ENCODE results near the gene PDE4DIP. TPM values are rescaled to one million over a fixed set of nuclear protein-coding genes. Genes with fewer than 3 reads are reported as not detected.
"Not testable (repeated sequence)": the region's sequence is repeated elsewhere in the genome, so short reads cannot be mapped to it uniquely, and the experiment has no call there.

PDE4DIP gene
- total and polyA plus RNA-seq, 3 experiments from 2014 or later, result 18.1 to 30.4 (median 29.1) TPM

GRCh38 chr1:148841262-148841661 lies 3.0 kb upstream of the PDE4DIP start:
- DNase-seq; H3K36me3 Mint-ChIP-seq; H3K27me3 Mint-ChIP-seq; H3K4me1 ChIP-seq (ENCODE audit: insufficient read depth, low read length); H3K27ac Mint-ChIP-seq; H3K9me3 ChIP-seq (ENCODE audit: low read length); H3K4me3 ChIP-seq (ENCODE audit: low read length); H3K27ac ChIP-seq (ENCODE audit: low read depth, low read length); H3K4me1 Mint-ChIP-seq; H3K4me3 Mint-ChIP-seq; CTCF ChIA-PET; H3K36me3 ChIP-seq (ENCODE audit: insufficient read depth, low read length); H3K27me3 ChIP-seq (ENCODE audit: insufficient read depth, low read length, poor library complexity, severe bottlenecking); POLR2A ChIA-PET; H3K9me3 Mint-ChIP-seq: not testable (repeated sequence)

DNA sequence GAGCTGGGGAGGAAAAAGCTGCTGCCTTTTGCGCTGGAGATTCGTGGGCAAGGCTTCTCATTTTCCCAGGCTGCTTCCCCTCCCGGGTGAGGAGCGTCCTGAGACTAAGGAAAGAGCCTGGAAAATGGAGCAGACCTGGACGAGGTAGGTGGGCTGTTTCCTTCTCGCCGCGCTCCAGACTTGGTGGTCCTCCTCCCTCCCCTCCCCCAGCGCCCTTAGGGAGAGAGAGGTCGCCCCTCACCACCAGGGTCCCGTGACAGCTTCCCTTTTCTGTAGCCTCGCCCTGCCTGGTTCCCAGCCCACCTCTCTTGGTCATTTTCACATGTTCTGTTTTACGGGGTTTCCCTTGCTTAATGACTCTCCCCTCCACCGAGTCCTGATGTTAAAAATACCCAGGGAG lies 423 bp downstream of the PDE4DIP start:
- H3K27ac Mint-ChIP-seq; H3K9me3 Mint-ChIP-seq; DNase-seq; H3K27me3 Mint-ChIP-seq; H3K4me3 ChIP-seq (ENCODE audit: low read length); CTCF ChIA-PET; H3K4me3 Mint-ChIP-seq; H3K4me1 ChIP-seq (ENCODE audit: insufficient read depth, low read length); H3K36me3 ChIP-seq (ENCODE audit: insufficient read depth, low read length); H3K36me3 Mint-ChIP-seq; H3K27ac ChIP-seq (ENCODE audit: low read depth, low read length); POLR2A ChIA-PET; H3K4me1 Mint-ChIP-seq; H3K9me3 ChIP-seq (ENCODE audit: low read length); H3K27me3 ChIP-seq (ENCODE audit: insufficient read depth, low read length, poor library complexity, severe bottlenecking): not testable (repeated sequence)

DNA sequence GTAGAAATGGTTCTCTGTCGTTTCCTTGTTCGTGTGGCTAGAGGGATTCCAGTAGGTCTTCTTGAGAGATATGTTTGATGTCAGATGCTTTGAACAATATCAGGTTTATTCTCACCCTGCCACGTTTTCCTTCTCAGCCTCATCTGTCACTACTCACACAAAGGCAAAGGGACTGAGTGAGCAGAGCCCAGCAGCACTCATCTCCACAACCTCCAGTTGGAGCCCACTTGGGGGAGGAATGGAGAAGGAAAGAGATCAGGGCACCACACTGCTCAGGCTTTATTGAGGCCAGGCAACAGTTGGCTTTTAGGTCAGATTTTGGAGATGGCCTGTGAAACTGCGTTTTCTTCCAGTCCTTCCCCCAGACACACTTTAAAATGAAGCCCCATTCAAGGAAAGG lies 840 bp downstream of the PDE4DIP start:
- H3K4me3 ChIP-seq (ENCODE audit: low read length); H3K4me1 ChIP-seq (ENCODE audit: insufficient read depth, low read length); H3K4me3 Mint-ChIP-seq; DNase-seq; H3K9me3 ChIP-seq (ENCODE audit: low read length); H3K4me1 Mint-ChIP-seq; H3K27me3 Mint-ChIP-seq; POLR2A ChIA-PET; H3K36me3 ChIP-seq (ENCODE audit: insufficient read depth, low read length); H3K27ac ChIP-seq (ENCODE audit: low read depth, low read length); H3K27me3 ChIP-seq (ENCODE audit: insufficient read depth, low read length, poor library complexity, severe bottlenecking); H3K27ac Mint-ChIP-seq; CTCF ChIA-PET; H3K9me3 Mint-ChIP-seq; H3K36me3 Mint-ChIP-seq: not testable (repeated sequence)

DNA sequence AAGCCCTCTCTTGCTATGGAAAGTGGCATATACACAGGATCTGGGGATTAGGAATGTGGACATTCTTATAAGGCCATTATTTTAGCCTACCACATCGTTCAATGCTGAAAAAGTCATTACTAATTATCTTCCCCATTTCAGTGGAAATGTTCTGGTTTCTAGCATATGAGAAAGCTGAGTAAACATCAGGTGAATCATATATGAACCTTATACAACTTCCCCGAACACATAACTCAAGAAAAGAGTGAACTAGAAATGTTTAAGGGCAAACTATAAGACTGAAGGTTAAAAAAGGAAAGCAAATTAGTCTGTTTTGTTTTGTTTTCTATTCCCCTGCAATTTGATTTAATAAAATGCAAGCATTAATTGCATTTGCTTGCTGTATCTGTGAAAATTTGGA lies 6.1 kb downstream of the PDE4DIP start:
- H3K4me3 ChIP-seq (ENCODE audit: low read length); H3K9me3 Mint-ChIP-seq; DNase-seq; H3K27ac Mint-ChIP-seq; H3K27ac ChIP-seq (ENCODE audit: low read depth, low read length); POLR2A ChIA-PET; H3K27me3 ChIP-seq (ENCODE audit: insufficient read depth, low read length, poor library complexity, severe bottlenecking); H3K27me3 Mint-ChIP-seq; H3K4me1 Mint-ChIP-seq; CTCF ChIA-PET; H3K36me3 ChIP-seq (ENCODE audit: insufficient read depth, low read length); H3K4me1 ChIP-seq (ENCODE audit: insufficient read depth, low read length); H3K9me3 ChIP-seq (ENCODE audit: low read length); H3K4me3 Mint-ChIP-seq; H3K36me3 Mint-ChIP-seq: not testable (repeated sequence)

DNA sequence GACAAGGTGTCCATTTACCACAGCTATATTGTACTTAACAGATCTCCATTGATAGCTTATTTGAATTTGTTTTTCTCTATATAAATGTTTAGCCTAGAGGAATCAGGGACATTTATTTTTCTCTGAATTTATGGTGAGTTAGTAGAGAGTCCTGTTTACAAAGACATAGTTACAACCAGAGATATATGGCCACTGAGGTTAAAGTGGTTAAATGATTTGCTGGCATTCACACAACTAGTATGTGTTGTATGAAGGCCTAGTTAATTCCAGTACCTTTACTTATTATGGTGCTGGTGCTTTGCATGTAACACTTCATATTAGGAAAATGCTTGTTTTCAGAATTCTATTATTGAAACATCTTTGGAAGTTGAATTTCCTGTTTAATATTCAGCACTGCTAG lies 6.6 kb downstream of the PDE4DIP start:
- H3K27ac Mint-ChIP-seq; H3K27ac ChIP-seq (ENCODE audit: low read depth, low read length); DNase-seq; H3K4me1 ChIP-seq (ENCODE audit: insufficient read depth, low read length); H3K4me3 Mint-ChIP-seq; H3K9me3 Mint-ChIP-seq; H3K36me3 Mint-ChIP-seq; H3K27me3 ChIP-seq (ENCODE audit: insufficient read depth, low read length, poor library complexity, severe bottlenecking); POLR2A ChIA-PET; H3K9me3 ChIP-seq (ENCODE audit: low read length); H3K4me1 Mint-ChIP-seq; H3K36me3 ChIP-seq (ENCODE audit: insufficient read depth, low read length); H3K4me3 ChIP-seq (ENCODE audit: low read length); H3K27me3 Mint-ChIP-seq; CTCF ChIA-PET: not testable (repeated sequence)

GRCh38 chr1:148851684-148852083 lies 7.5 kb downstream of the PDE4DIP start:
- POLR2A ChIA-PET; H3K27ac ChIP-seq (ENCODE audit: low read depth, low read length); H3K4me3 Mint-ChIP-seq; H3K27me3 ChIP-seq (ENCODE audit: insufficient read depth, low read length, poor library complexity, severe bottlenecking); H3K36me3 Mint-ChIP-seq; H3K27ac Mint-ChIP-seq; H3K9me3 ChIP-seq (ENCODE audit: low read length); CTCF ChIA-PET; H3K4me3 ChIP-seq (ENCODE audit: low read length); H3K9me3 Mint-ChIP-seq; H3K36me3 ChIP-seq (ENCODE audit: insufficient read depth, low read length); H3K27me3 Mint-ChIP-seq; H3K4me1 Mint-ChIP-seq; DNase-seq; H3K4me1 ChIP-seq (ENCODE audit: insufficient read depth, low read length): not testable (repeated sequence)

GRCh38 chr1:148853363-148853762 lies 9.1 kb downstream of the PDE4DIP start:
- H3K27ac ChIP-seq (ENCODE audit: low read depth, low read length); H3K4me3 ChIP-seq (ENCODE audit: low read length); DNase-seq; H3K9me3 ChIP-seq (ENCODE audit: low read length); H3K9me3 Mint-ChIP-seq; H3K4me3 Mint-ChIP-seq; H3K27ac Mint-ChIP-seq; H3K36me3 ChIP-seq (ENCODE audit: insufficient read depth, low read length); H3K36me3 Mint-ChIP-seq; CTCF ChIA-PET; H3K4me1 ChIP-seq (ENCODE audit: insufficient read depth, low read length); H3K27me3 Mint-ChIP-seq; POLR2A ChIA-PET; H3K4me1 Mint-ChIP-seq; H3K27me3 ChIP-seq (ENCODE audit: insufficient read depth, low read length, poor library complexity, severe bottlenecking): not testable (repeated sequence)

DNA sequence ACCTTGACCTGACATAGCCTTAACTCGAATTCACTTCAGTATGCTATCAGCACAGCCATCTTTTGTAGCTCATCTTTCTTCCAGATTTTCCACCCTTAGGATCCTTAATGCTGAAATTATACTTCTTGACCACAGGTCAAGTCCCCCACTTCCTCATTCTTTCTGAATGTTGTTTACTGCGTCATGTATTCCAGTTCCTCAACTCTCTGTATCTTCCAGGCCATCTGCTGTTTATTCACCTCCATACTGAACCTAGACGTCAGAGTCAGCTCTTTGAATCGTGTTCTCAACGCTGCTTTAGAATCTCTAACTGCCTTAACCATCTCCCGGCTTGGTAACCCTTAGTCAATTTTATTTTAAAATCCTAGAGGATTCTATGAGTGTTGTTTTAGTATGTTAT lies 9.8 kb downstream of the PDE4DIP start:
- H3K36me3 Mint-ChIP-seq; H3K9me3 ChIP-seq (ENCODE audit: low read length); H3K27ac Mint-ChIP-seq; H3K4me3 Mint-ChIP-seq; H3K27ac ChIP-seq (ENCODE audit: low read depth, low read length); POLR2A ChIA-PET; H3K27me3 Mint-ChIP-seq; H3K4me1 Mint-ChIP-seq; H3K9me3 Mint-ChIP-seq; DNase-seq; H3K36me3 ChIP-seq (ENCODE audit: insufficient read depth, low read length); H3K27me3 ChIP-seq (ENCODE audit: insufficient read depth, low read length, poor library complexity, severe bottlenecking); H3K4me1 ChIP-seq (ENCODE audit: insufficient read depth, low read length); H3K4me3 ChIP-seq (ENCODE audit: low read length); CTCF ChIA-PET: not testable (repeated sequence)

DNA sequence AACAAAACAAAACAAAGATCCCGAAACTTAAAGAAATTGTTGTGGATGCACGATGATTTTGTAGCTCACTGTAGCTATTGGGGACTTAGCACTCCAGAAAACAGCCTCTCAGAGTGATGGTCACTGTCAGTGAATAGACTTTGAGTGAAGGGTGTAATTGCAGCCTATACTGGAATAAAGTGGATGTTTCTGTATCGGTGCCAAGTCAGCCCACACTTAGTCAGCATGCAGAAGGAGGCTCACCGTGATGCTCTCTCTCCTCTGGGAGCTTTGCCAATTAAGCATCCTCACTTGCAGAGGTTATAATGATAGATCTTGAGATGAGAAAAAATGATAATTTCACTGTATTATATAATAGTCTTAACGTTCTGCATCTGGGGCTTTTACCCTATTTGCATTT lies 11.1 kb downstream of the PDE4DIP start:
- H3K36me3 ChIP-seq (ENCODE audit: insufficient read depth, low read length); H3K27ac ChIP-seq (ENCODE audit: low read depth, low read length); H3K4me1 ChIP-seq (ENCODE audit: insufficient read depth, low read length); H3K9me3 Mint-ChIP-seq; H3K27me3 Mint-ChIP-seq; H3K4me3 ChIP-seq (ENCODE audit: low read length); DNase-seq; H3K4me3 Mint-ChIP-seq; H3K9me3 ChIP-seq (ENCODE audit: low read length); CTCF ChIA-PET; H3K36me3 Mint-ChIP-seq; H3K4me1 Mint-ChIP-seq; H3K27me3 ChIP-seq (ENCODE audit: insufficient read depth, low read length, poor library complexity, severe bottlenecking); H3K27ac Mint-ChIP-seq; POLR2A ChIA-PET: not testable (repeated sequence)
